ENCODE results near the gene MCC. TPM values are rescaled to one million over a fixed set of nuclear protein-coding genes. Genes with fewer than 3 reads are reported as not detected.

The MCC gene
- total and polyA plus RNA-seq, 12 donors, result 4.2 to 34.1 (median 25.2) TPM

DNA sequence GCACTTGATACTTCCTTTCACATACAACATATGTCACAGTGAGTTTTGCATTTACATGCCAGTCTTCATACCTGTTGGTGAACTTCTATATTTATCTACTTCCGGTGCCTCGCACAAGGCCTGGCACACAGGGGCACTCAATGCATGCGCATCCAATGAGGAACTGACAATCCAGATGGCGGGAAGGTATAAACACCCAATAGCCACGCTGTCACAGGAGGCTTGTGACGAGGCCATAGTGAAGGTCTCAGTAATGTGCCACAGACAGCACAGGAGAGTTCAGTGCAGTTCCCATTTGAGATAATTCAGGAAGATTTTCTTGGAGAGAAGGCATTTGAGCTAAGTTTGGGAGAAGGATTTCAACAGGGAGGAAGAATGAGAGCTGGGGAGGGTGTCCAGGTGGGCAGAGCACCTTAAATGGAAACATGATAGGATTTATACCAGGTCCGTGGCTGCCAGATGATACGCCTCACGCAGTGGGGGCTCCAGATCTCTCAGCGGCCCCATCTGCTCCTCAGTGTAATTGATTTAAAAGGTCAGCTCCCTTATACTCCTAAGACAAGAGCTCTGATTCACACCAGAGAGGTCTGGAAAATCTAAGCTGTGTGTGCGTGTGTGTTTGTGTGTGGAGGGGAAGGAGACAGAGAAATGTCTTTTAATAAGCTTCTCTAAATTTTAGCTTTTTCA, 305.5 kb downstream of the MCC start:
- intact Hi-C loops (cut with DNase I), result no loop called here
- TF ChIP-seq, protein P1, sequence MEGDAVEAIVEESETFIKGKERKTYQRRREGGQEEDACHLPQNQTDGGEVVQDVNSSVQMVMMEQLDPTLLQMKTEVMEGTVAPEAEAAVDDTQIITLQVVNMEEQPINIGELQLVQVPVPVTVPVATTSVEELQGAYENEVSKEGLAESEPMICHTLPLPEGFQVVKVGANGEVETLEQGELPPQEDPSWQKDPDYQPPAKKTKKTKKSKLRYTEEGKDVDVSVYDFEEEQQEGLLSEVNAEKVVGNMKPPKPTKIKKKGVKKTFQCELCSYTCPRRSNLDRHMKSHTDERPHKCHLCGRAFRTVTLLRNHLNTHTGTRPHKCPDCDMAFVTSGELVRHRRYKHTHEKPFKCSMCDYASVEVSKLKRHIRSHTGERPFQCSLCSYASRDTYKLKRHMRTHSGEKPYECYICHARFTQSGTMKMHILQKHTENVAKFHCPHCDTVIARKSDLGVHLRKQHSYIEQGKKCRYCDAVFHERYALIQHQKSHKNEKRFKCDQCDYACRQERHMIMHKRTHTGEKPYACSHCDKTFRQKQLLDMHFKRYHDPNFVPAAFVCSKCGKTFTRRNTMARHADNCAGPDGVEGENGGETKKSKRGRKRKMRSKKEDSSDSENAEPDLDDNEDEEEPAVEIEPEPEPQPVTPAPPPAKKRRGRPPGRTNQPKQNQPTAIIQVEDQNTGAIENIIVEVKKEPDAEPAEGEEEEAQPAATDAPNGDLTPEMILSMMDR (IDR thresholded peaks at IDR 0.05), result no peak
- Histone ChIP-seq H3K27me3 (no peaks in the 10 kb centered on the region), H3K27ac (no peak overlapping the region), H3K4me1 (peaks cover 2 to 71% (median 41%) of the 10 kb centered on the region in 9 donors), H3K36me3 (no peaks in the 10 kb centered on the region), H3K9me3 (no peaks in the 10 kb centered on the region), H3K4me3 (no peak overlapping the region)
- ATAC-seq, result no peak
- 95 to 97% methylated on average over 11 of the region's 11 CpGs for WGBS, 2 donors
- no peak for DNase-seq

GRCh38 chr5:113181853-113182490, 306.3 kb downstream of the MCC start:
- Histone ChIP-seq H3K36me3 (no peaks in the 10 kb centered on the region), H3K27me3 (no peaks in the 10 kb centered on the region), H3K4me1 (peaks cover 0 to 78% (median 47%) of the 10 kb centered on the region in 9 donors), H3K4me3 (no peak overlapping the region), H3K27ac (no peak overlapping the region), H3K9me3 (no peaks in the 10 kb centered on the region)
- intact Hi-C loops (cut with DNase I), result no loop called here
- ATAC-seq, result no peak
- DNase-seq, result no peak
- WGBS, 2 donors, result 82 to 87% methylated on average over 3 of the region's 3 CpGs
- TF ChIP-seq, protein P1 (IDR thresholded peaks at IDR 0.05), result no peak

DNA sequence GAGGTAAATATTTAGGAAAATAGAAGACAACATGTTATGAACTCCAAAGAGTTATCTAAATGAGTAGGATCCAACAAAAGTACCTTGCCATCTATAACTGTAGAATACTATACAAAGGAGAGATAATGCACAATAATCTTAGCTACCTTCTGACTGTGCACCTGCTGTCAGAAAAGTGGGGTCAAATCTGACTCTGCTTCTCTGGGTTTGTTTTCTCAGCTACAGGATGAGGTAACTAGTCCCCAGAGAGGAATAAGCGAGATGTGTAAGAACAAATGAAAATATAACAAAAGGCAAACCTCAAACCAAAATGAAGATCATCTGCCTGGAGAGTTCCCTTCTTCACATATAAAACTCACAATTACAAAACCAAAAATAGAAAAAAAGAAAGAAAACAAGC, 306.8 kb downstream of the MCC start:
- H3K36me3 ChIP-seq, result no peaks in the 10 kb centered on the region
- no peak overlapping the region for H3K27ac ChIP-seq
- no peak overlapping the region for H3K4me3 ChIP-seq
- H3K9me3 ChIP-seq, result no peaks in the 10 kb centered on the region
- no peaks in the 10 kb centered on the region for H3K27me3 ChIP-seq
- intact Hi-C loops (cut with DNase I), result no loop called here
- peaks cover 0 to 78% (median 46%) of the 10 kb centered on the region in 9 donors for H3K4me1 ChIP-seq
- WGBS, 2 donors, result 76 to 82% methylated on average over 1 of the region's 1 CpG
- ATAC-seq (no peak), DNase-seq (no peak)
- TF ChIP-seq, protein P1 (IDR thresholded peaks at IDR 0.05), result no peak

- H3K4me3 ChIP-seq, result no peak overlapping the region
- no peaks in the 10 kb centered on the region for H3K36me3 ChIP-seq
- TF ChIP-seq, protein P1 (IDR thresholded peaks at IDR 0.05), result no peak
- H3K9me3 ChIP-seq, result no peaks in the 10 kb centered on the region
- ATAC-seq (peak in 5 of 8 donors; percentile 31 to 63 (median 37)), DNase-seq (no peak)
- peak overlapping the region in 2 of 10 donors; percentile 49 to 51 for H3K27ac ChIP-seq
- H3K4me1 ChIP-seq, result peaks cover 0 to 76% (median 43%) of the 10 kb centered on the region in 9 donors
- no peaks in the 10 kb centered on the region for H3K27me3 ChIP-seq
- intact Hi-C loops (cut with DNase I), result no loop called here
Measured at GRCh38 chr5:113179156-113179555, 309.1 kb downstream of the MCC start.

Measured in heart right ventricle (tissue), 16 donors.